Measurements from ENCODE around the gene TRIM71.

- TF ChIP-seq CTCF (IDR thresholded peaks at IDR 0.05), result no peak
- TF ChIP-seq POLR2A (IDR thresholded peaks at IDR 0.05), result no peak
Observed at GRCh38 chr3:32865383-32865782, 47.6 kb downstream of the TRIM71 start.

All from Peyer's patch (tissue), 4 donors.